CD4-positive, CD25-positive, alpha-beta regulatory T cell (primary cell): Measurements from ENCODE around the gene NFE2. TPM values are rescaled to one million over a fixed set of nuclear protein-coding genes. Genes with fewer than 3 reads are reported as not detected.
"Not testable (repeated sequence)": the region's sequence is repeated elsewhere in the genome, so short reads cannot be mapped to it uniquely, and the experiment has no call there.

Experiments
- ATAC-seq, 2 donors: fragments of 150-1000 bp; cut with Tn5 transposase; one replicate each; pipeline ENCODE4 v1.10.0; 2021; ENCODE audit warnings: low read depth in 2 of 2, moderate number of reproducible peaks in 2 of 2, moderate library complexity in 1 of 2
- DNase-seq, 3 donors: peaks; one replicate each; pipeline versions ENCODE4 v3.0.0 to v3.0.0-alpha.2; 2012 to 2022; ENCODE audit warnings: mixed read lengths in 1 of 3
- H3K27ac ChIP-seq: one replicate; pipeline ENCODE4 v1.7.0; 2013; ENCODE audit warnings: mild to moderate bottlenecking, low read length; ENCODE audit not compliant: insufficient read depth, poor library complexity, severe bottlenecking
- H3K27me3 ChIP-seq: one replicate; pipeline ENCODE4 v1.7.0; 2013; ENCODE audit warnings: low read length; ENCODE audit not compliant: control insufficient read depth, insufficient read depth
- H3K36me3 ChIP-seq: one replicate; pipeline ENCODE4 v1.7.0; 2013; ENCODE audit warnings: mild to moderate bottlenecking, low read length, moderate library complexity; ENCODE audit not compliant: control insufficient read depth, insufficient read depth
- H3K4me1 ChIP-seq: 2 replicates; pipeline ENCODE4 v1.7.0; 2013; ENCODE audit warnings: mild to moderate bottlenecking, low read length; ENCODE audit not compliant: insufficient read depth, control insufficient read depth, poor library complexity, severe bottlenecking
- H3K4me3 ChIP-seq: one replicate; pipeline ENCODE4 v1.7.0; 2013; ENCODE audit warnings: low read depth, mild to moderate bottlenecking, low read length, moderate library complexity
- H3K9me3 ChIP-seq, 2 experiments: 1 replicate in 1 of 2; 2 replicates in 1 of 2; pipeline ENCODE4 v1.7.0; 2013; ENCODE audit warnings: low read length in 2 of 2, mild to moderate bottlenecking in 1 of 2, moderate library complexity in 1 of 2; ENCODE audit not compliant: control insufficient read depth in 2 of 2
- H3K27ac Mint-ChIP-seq, 3 donors: one replicate each; pipeline ENCODE4 v1.8.0; 2020 to 2022; ENCODE audit warnings: mild to moderate bottlenecking in 3 of 3, mixed read lengths in 3 of 3, moderate library complexity in 2 of 3
- H3K27me3 Mint-ChIP-seq: one replicate; pipeline ENCODE4 v1.8.0; 2022; ENCODE audit warnings: mild to moderate bottlenecking, mixed read lengths
- H3K36me3 Mint-ChIP-seq: one replicate; pipeline ENCODE4 v1.8.0; 2020; ENCODE audit warnings: mixed read lengths
- H3K4me1 Mint-ChIP-seq, 4 donors: one replicate each; pipeline ENCODE4 v1.8.0; 2020 to 2022; ENCODE audit warnings: mixed read lengths in 4 of 4, mild to moderate bottlenecking in 1 of 4
- H3K4me3 Mint-ChIP-seq, 4 donors: one replicate each; pipeline ENCODE4 v1.8.0; 2020 to 2022; ENCODE audit warnings: mild to moderate bottlenecking in 4 of 4, mixed read lengths in 4 of 4, moderate library complexity in 3 of 4
- H3K9me3 Mint-ChIP-seq, 7 donors: one replicate each; pipeline ENCODE4 v1.8.0; 2020 to 2022; ENCODE audit warnings: mixed read lengths in 7 of 7, mild to moderate bottlenecking in 3 of 7, moderate library complexity in 2 of 7
- polyA plus RNA-seq, 4 donors: library from polyadenylated mRNA; unstranded; fragments of 300-500 nt; fragmentation: Illumina TruSeq; gene quantifications; one replicate each; pipeline ENCODE4 v1.2.3, GENCODE V29; 2021
- total RNA-seq: library from RNA; stranded (reverse); gene quantifications from one replicate; pipeline ENCODE4 v1.2.3, GENCODE V29; 2022

Gene NFE2
- total and polyA plus RNA-seq, 5 donors from 2014 or later, result 0.18 to 2.8 TPM; not detected in 3

GRCh38 chr12:54292931-54293241 is 7.9 kb downstream of the NFE2 start:
- peaks cover 0 to 5% (median 3%) of the 10 kb centered on the region in 4 donors for H3K4me1 Mint-ChIP-seq
- Histone ChIP-seq H3K27ac (no peak overlapping the region), H3K4me1 (peaks cover 3% of the 10 kb centered on the region), H3K27me3 (peaks cover 4% of the 10 kb centered on the region), H3K36me3 (peaks cover 7% of the 10 kb centered on the region), H3K4me3 (no peak overlapping the region), H3K9me3 (no peaks in the 10 kb centered on the region)
- DNase-seq (no peak), ATAC-seq (no peak)
- H3K27me3 Mint-ChIP-seq, result peaks cover 16% of the 10 kb centered on the region
- no peaks in the 10 kb centered on the region for H3K9me3 Mint-ChIP-seq
- H3K27ac Mint-ChIP-seq, result no peak overlapping the region
- H3K4me3 Mint-ChIP-seq, result no peak overlapping the region
- H3K36me3 Mint-ChIP-seq, result peaks cover 3% of the 10 kb centered on the region

- Histone ChIP-seq H3K4me1 (no peaks in the 10 kb centered on the region), H3K4me3 (no peak overlapping the region), H3K27me3 (no peaks in the 10 kb centered on the region), H3K36me3 (peaks cover 13% of the 10 kb centered on the region), H3K27ac (no peak overlapping the region), H3K9me3 (no peaks in the 10 kb centered on the region)
- Mint-ChIP-seq H3K4me1 (peaks cover 0 to 3% (median under 1%) of the 10 kb centered on the region in 4 donors), H3K9me3 (no peaks in the 10 kb centered on the region), H3K36me3 (peaks cover 4% of the 10 kb centered on the region), H3K27me3 (peaks cover 13% of the 10 kb centered on the region), H3K4me3 (no peak overlapping the region), H3K27ac (no peak overlapping the region)
- ATAC-seq (no peak), DNase-seq (no peak)
These were observed 8.5 kb downstream of the NFE2 start for GRCh38 chr12:54292083-54292930.

GRCh38 chr12:54287261-54288157 is 13.3 kb downstream of the NFE2 start:
- ATAC-seq, result no peak
- Mint-ChIP-seq H3K4me3 (peak overlapping the region in 1 of 4 donors; percentile 47), H3K9me3 (peaks cover 0 to 2% (median 0%) of the 10 kb centered on the region in 7 donors), H3K27ac (peak overlapping the region in 1 of 3 donors; percentile 79), H3K36me3 (peaks cover 50% of the 10 kb centered on the region), H3K4me1 (peaks cover 10 to 38% (median 24%) of the 10 kb centered on the region in 4 donors), H3K27me3 (no peaks in the 10 kb centered on the region)
- H3K9me3 ChIP-seq, result no peaks in the 10 kb centered on the region
- H3K36me3 ChIP-seq, result peaks cover 54% of the 10 kb centered on the region
- peaks cover 38% of the 10 kb centered on the region for H3K4me1 ChIP-seq
- H3K27ac ChIP-seq, result no peak overlapping the region
- H3K27me3 ChIP-seq, result no peaks in the 10 kb centered on the region
- H3K4me3 ChIP-seq, result no peak overlapping the region
- no peak for DNase-seq

- no peak for ATAC-seq
- Histone ChIP-seq H3K4me1 (peaks cover 49% of the 10 kb centered on the region), H3K27ac (no peak overlapping the region)
These were observed 14.5 kb downstream of the NFE2 start for GRCh38 chr12:54286042-54287030.

GRCh38 chr12:54285150-54286041 is 15.4 kb downstream of the NFE2 start:
- Mint-ChIP-seq H3K4me3 (peak overlapping the region in 2 of 4 donors; percentile 57 to 87), H3K9me3 (peaks cover 0 to 2% (median 0%) of the 10 kb centered on the region in 7 donors), H3K27ac (peak overlapping the region; percentile 39 to 77 (median 55)), H3K4me1 (peaks cover 10 to 42% (median 25%) of the 10 kb centered on the region in 4 donors), H3K27me3 (no peaks in the 10 kb centered on the region), H3K36me3 (peaks cover 64% of the 10 kb centered on the region)
- H3K4me1 ChIP-seq, result peaks cover 54% of the 10 kb centered on the region
- ATAC-seq, result no peak
- no peak for DNase-seq
- no peak overlapping the region for H3K27ac ChIP-seq
- H3K27me3 ChIP-seq, result no peaks in the 10 kb centered on the region
- H3K9me3 ChIP-seq, result no peaks in the 10 kb centered on the region
- peak overlapping the region; percentile 46 for H3K4me3 ChIP-seq
- H3K36me3 ChIP-seq, result peaks cover 62% of the 10 kb centered on the region

More at GRCh38 chr12:54286042-54287030, 14.5 kb downstream of the NFE2 start:
- no peaks in the 10 kb centered on the region for H3K27me3 ChIP-seq
- H3K36me3 ChIP-seq, result peaks cover 62% of the 10 kb centered on the region
- peak overlapping the region; percentile 33 for H3K4me3 ChIP-seq
- Mint-ChIP-seq H3K4me3 (peak overlapping the region in 1 of 4 donors; percentile 57), H3K4me1 (peaks cover 10 to 42% (median 25%) of the 10 kb centered on the region in 4 donors), H3K9me3 (peaks cover 0 to 2% (median 0%) of the 10 kb centered on the region in 7 donors), H3K27me3 (no peaks in the 10 kb centered on the region), H3K27ac (peak overlapping the region; percentile 16 to 77 (median 39)), H3K36me3 (peaks cover 62% of the 10 kb centered on the region)
- no peaks in the 10 kb centered on the region for H3K9me3 ChIP-seq
- DNase-seq, result no peak

GRCh38 chr12:54284070-54284780 is 16.6 kb downstream of the NFE2 start:
- peaks cover 64% of the 10 kb centered on the region for H3K36me3 Mint-ChIP-seq
- not testable (repeated sequence) for DNase-seq, H3K4me3 Mint-ChIP-seq, H3K9me3 Mint-ChIP-seq, H3K27me3 Mint-ChIP-seq, H3K27me3 ChIP-seq, ATAC-seq, H3K9me3 ChIP-seq
- peak overlapping the region; percentile 99 for H3K4me3 ChIP-seq
- H3K27ac Mint-ChIP-seq, result peak overlapping the region in 1 of 3 donors; percentile 90
- peaks cover 60% of the 10 kb centered on the region for H3K36me3 ChIP-seq
- H3K27ac ChIP-seq, result peak overlapping the region; percentile 62
- peaks cover 10 to 42% (median 25%) of the 10 kb centered on the region in 4 donors for H3K4me1 Mint-ChIP-seq
- H3K4me1 ChIP-seq, result peaks cover 57% of the 10 kb centered on the region
